ENCODE results near the gene TOP1. TPM values are rescaled to one million over a fixed set of nuclear protein-coding genes. Genes with fewer than 3 reads are reported as not detected.

The TOP1 gene
- polyA plus RNA-seq, 1 of the 3 experiments (the other 2 are of a cell fraction) = 11.9 TPM

DNA sequence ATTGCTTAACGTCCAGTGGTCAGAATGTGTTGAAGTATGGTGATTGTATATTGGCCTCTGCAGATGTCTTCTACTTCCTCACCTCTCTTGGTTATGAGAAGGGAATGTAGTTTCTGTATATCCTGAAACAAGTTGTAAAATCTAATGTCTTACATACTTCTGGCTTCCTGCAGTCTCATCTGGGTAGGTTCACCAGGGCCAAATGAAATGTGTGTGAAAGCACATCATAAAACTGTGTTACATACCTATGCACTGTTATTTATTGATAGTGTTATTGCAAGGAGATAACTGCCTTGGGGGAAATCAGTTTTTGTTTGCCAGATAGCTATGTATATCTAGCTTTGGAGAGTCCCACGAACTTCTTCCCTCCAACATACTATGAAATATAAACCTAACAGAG is 73.0 kb downstream of the TOP1 start:
- CTCF ChIA-PET = no interaction called here
- POLR2A ChIA-PET = no interaction called here
- no peaks in the 10 kb centered on the region for H3K79me2 ChIP-seq (ENCODE audit: insufficient read depth)

More for the DNA sequence above, 73.0 kb downstream of the TOP1 start:
- no peak for DNase-seq
- peaks cover 5% of the 10 kb centered on the region for H3F3A ChIP-seq (replicated peaks; ENCODE audit: insufficient read depth)
- H2AFZ ChIP-seq (ENCODE audit: low read depth) = no peak overlapping the region
- no peaks in the 10 kb centered on the region for H3K27me3 ChIP-seq (ENCODE audit: insufficient read depth)
- H4K20me1 ChIP-seq (ENCODE audit: insufficient read depth) = no peaks in the 10 kb centered on the region
- no peak overlapping the region for H3K9ac ChIP-seq
- TF ChIP-seq REST (IDR thresholded peaks at IDR 0.05; ENCODE audit: low read depth, low read length) = no peak
- TF ChIP-seq CHD2 (IDR thresholded peaks at IDR 0.05; ENCODE audit: low read length, partially characterized antibody) = no peak
- TF ChIP-seq, protein P1, sequence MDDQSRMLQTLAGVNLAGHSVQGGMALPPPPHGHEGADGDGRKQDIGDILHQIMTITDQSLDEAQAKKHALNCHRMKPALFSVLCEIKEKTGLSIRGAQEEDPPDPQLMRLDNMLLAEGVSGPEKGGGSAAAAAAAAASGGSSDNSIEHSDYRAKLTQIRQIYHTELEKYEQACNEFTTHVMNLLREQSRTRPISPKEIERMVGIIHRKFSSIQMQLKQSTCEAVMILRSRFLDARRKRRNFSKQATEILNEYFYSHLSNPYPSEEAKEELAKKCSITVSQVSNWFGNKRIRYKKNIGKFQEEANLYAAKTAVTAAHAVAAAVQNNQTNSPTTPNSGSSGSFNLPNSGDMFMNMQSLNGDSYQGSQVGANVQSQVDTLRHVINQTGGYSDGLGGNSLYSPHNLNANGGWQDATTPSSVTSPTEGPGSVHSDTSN (IDR thresholded peaks at IDR 0.05) = no peak
- no peak for TF ChIP-seq IRF3 (IDR thresholded peaks at IDR 0.05; ENCODE audit: low read depth, low read length)
- no peak for TF ChIP-seq YY1 (IDR thresholded peaks at IDR 0.05; ENCODE audit: low read depth)
- TF ChIP-seq MAX (IDR thresholded peaks at IDR 0.05; ENCODE audit: low read depth) = no peak
- TF ChIP-seq POLR2AphosphoS5 (IDR thresholded peaks at IDR 0.05; ENCODE audit: low read depth, low read length) = no peak
- TF ChIP-seq TCF12 (IDR thresholded peaks at IDR 0.05) = no peak
- TF ChIP-seq NRF1 (IDR thresholded peaks at IDR 0.05; ENCODE audit: low read depth, low read length) = no peak
- TF ChIP-seq RXRA (IDR thresholded peaks at IDR 0.05; ENCODE audit: borderline replicate concordance, low read depth) = no peak
- TF ChIP-seq FOXM1 (IDR thresholded peaks at IDR 0.05; ENCODE audit: low read depth) = no peak
- TF ChIP-seq ZBTB33 (IDR thresholded peaks at IDR 0.05; ENCODE audit: borderline replicate concordance, low read depth) = no peak
- no peak for TF ChIP-seq GABPA (IDR thresholded peaks at IDR 0.05; ENCODE audit: low read depth)
- TF ChIP-seq NFIC (IDR thresholded peaks at IDR 0.05; ENCODE audit: borderline replicate concordance) = no peak
- TF ChIP-seq, protein P2, sequence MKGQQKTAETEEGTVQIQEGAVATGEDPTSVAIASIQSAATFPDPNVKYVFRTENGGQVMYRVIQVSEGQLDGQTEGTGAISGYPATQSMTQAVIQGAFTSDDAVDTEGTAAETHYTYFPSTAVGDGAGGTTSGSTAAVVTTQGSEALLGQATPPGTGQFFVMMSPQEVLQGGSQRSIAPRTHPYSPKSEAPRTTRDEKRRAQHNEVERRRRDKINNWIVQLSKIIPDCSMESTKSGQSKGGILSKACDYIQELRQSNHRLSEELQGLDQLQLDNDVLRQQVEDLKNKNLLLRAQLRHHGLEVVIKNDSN (IDR thresholded peaks at IDR 0.05; ENCODE audit: borderline replicate concordance, low read depth) = no peak
- no peak for TF ChIP-seq FOSL2 (IDR thresholded peaks at IDR 0.05; ENCODE audit: borderline replicate concordance, low read depth)
- TF ChIP-seq TAF1 (IDR thresholded peaks at IDR 0.05; ENCODE audit: borderline replicate concordance, low read depth, low read length) = no peak
- no peak for TF ChIP-seq SIN3A (IDR thresholded peaks at IDR 0.05; ENCODE audit: borderline replicate concordance, low read depth, low read length)
- WGBS (ENCODE audit: low lambda C conversion rate) = 97% methylated on average over 2 of the region's 2 CpGs
- H3K27ac ChIP-seq (ENCODE audit: low read depth in 2 of 2, low read length in 1 of 2) = no peak overlapping the region
- H3K9me2 ChIP-seq = no peaks in the 10 kb centered on the region
- H3K9me3 ChIP-seq = no peaks in the 10 kb centered on the region
- H3K4me1 ChIP-seq (ENCODE audit: control insufficient read depth in 1 of 2, insufficient read depth in 2 of 2, low read depth in 1 of 2, low read length in 1 of 2) = peaks cover 9 to 12% of the 10 kb centered on the region in 2 experiments
- peaks cover 84 to 88% of the 10 kb centered on the region in 2 experiments for H3K36me3 ChIP-seq (replicated peaks in 1 of 2; ENCODE audit: control insufficient read depth in 1 of 2, insufficient read depth in 2 of 2, low read length in 1 of 2)
- no peak overlapping the region for H3K4me3 ChIP-seq (ENCODE audit: low read depth in 2 of 2, low read length in 1 of 2)
- H3K4me2 ChIP-seq = no peak overlapping the region
